ENCODE data around the gene WSCD2.

The WSCD2 gene

DNA sequence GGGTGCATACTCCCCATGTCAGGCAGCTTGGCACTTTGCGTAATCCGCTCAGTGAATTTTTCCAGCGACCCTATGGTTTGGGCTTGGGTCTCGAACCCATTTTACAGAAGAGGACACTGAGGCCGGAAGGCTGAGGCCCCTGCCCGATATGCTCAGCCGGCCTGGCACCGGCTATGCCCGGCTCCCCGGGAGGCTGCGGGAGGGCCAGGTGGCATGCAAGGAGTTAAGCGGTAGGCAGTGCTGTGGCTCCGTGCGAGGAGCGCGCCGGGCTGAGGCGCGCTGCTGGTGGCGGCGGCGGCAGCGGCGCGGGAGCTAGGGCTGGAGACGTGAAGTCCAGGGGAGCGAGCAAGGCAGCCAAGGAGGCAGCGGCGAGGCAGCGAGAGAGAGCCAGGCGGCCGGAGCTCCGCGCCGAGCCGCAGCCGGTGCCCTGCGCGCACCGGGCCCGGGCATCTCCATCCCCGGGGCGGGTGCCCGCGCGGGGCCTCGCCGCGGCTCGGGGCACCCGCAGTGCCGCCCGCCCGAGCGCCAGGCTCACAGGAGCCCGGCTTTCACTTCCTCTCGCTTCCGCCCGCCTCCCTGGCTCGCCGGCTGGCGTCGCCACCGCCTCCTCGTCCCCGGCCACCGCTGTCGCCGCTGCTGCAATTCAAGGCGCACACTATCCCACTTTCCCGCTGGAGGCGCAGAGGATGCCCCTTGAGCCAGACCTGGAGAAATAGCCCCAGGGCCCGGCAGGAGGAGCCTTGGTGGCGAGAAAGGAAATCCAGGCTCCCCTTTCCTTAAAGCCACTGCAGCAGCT lies at the start of gene WSCD2:
Gene WSCD2, plus strand, starts transcription at position 272 of the 796 bp plus-strand sequence. CDS start 66,545 bp downstream, outside the sequence.
- peak; percentile 63 for DNase-seq (ENCODE audit: low spot score)

GRCh38 chr12:108079721-108080120 lies 49.4 kb upstream of the WSCD2 start:
- no peak for DNase-seq (ENCODE audit: low spot score)

- DNase-seq (ENCODE audit: low spot score): no peak
Measured at GRCh38 chr12:108080363-108080762, 48.7 kb upstream of the WSCD2 start.

- no peak for DNase-seq (ENCODE audit: low spot score)
Measured at GRCh38 chr12:108082485-108082884, 46.6 kb upstream of the WSCD2 start.

DNA sequence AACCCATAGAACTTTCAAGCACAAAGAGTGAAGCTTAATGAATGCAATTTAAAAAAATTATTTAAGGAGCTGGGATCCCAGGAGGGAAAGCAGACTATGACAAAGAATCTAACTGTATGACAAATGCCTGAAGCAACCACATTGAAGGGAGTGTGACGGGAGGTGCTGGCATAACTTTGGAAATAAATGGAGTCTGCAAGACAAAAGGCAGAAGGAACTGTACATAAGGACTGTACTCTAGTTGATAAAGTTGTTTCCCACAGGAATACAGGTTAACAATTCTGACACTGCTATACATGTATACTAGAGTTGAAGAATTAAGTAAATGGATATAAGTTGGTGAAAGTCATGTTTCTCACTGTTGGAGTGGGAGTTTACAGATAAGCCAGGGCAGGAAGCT lies 41.2 kb upstream of the WSCD2 start:
- no peak for DNase-seq (ENCODE audit: low spot score)

- no peak for DNase-seq (ENCODE audit: low spot score)
Measured at GRCh38 chr12:108090107-108090899, 38.8 kb upstream of the WSCD2 start.

GRCh38 chr12:108090932-108091678 lies 38.0 kb upstream of the WSCD2 start:
- no peak for DNase-seq (ENCODE audit: low spot score)

DNA sequence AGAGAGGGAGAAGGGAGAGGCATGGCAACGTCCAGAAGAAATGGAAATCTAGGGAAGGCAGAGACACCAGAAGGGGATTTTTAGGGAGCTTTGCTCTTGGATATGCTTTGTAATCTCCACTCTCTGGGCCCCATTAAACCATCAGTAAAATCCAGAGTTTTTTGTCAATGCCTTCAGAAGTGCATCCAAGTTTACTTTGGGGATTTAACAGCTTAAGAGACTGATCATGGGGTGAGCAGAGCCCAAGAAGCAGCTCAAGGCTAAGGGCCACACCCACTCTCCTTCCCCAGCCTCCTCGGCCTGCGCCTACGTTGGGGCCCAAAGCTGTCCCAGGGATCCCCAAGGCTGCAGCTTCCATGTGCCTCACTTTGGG lies 37.4 kb upstream of the WSCD2 start:
- no peak for DNase-seq (ENCODE audit: low spot score)

GRCh38 chr12:108093209-108093608 lies 35.9 kb upstream of the WSCD2 start:
- no peak for DNase-seq (ENCODE audit: low spot score)

GRCh38 chr12:108094056-108094649 lies 34.9 kb upstream of the WSCD2 start:
- no peak for DNase-seq (ENCODE audit: low spot score)

DNA sequence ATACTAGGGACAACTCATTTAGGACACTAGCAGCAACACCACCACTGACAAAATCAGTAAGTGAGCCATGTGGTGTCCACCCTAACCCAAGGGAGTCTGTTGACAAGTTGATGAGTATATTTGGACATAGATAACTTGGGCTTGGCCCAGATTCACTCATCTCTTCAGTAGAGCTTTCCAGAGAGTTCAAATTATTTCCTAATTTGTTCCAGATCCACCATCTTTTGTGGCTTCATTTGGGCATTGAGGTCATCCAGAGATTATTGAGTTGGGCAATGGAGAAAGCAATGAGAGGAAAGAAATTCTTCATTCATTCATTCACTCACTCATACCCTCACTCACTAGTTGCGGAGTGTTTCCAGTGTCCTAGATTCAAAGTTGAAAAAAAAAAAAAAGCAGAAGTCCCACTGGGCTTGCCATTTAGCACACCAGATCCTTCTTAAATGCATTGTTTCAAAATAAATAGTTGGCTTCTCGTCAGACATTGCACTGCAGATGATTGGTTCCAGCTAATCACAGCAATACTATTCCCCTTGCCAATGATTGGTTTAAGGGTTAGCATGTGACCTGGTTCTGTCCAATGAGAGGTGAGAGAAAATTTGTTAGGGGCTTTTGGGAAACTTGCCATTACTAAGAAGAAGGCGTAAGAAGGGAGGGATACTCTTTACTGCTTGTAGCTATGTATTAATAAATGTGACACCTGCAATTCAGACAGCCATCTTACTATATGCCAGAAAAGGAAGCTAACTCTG lies 31.8 kb upstream of the WSCD2 start:
- no peak for DNase-seq (ENCODE audit: low spot score)

GRCh38 chr12:108098374-108098773 lies 30.7 kb upstream of the WSCD2 start:
- no peak for DNase-seq (ENCODE audit: low spot score)

DNA sequence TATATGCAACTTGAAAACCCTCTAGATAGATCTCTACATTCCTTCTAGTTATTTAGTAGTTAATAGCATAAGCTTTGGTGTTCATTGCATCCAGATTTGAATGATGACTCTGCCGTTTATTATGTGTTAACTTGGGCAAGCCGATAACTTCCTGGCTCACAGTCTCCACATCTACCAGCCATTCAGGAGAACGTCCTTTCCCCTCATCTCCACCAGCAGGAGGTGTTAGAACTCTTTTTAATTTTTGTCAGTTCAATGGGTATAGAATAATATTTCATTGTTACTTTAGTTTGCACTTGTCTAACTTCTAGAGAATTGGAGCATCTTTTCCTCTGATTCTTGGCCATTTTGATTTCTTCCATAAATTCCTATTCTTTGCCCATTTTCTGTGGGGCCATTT lies 30.0 kb upstream of the WSCD2 start:
- no peak for DNase-seq (ENCODE audit: low spot score)

DNA sequence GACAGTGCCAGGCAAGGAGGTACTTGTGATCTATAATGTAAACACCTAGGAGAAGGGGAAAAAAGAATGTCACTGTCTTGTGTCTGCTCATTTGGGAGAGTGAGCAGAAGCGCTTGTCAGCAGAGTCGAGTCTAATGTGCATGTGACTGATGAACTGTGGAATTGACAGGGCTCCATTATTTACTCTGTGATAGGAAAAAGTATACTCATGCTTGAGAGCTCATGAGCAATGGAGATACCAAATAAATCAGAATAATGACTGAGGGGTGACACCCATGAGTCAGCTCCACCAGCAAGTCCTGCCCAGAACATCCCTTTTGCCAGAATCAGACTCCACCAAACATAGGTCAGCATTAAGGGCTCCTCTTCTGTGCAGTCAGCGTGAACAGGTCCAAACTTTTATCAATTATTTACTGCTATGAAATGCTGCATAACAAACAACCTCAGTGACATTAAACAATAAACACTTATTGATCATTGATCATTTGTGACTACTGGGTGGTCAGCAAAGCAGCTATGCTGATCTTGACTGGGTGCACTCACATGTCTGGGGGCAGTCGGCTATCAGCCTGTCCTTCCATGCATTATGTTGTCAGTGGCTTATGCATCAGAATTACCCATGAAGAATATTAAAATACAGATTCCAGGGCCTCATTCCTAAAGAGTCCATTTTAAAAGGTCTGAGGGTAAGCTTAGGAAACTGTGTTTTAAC lies 29.2 kb upstream of the WSCD2 start:
- DNase-seq (ENCODE audit: low spot score): no peak

DNA sequence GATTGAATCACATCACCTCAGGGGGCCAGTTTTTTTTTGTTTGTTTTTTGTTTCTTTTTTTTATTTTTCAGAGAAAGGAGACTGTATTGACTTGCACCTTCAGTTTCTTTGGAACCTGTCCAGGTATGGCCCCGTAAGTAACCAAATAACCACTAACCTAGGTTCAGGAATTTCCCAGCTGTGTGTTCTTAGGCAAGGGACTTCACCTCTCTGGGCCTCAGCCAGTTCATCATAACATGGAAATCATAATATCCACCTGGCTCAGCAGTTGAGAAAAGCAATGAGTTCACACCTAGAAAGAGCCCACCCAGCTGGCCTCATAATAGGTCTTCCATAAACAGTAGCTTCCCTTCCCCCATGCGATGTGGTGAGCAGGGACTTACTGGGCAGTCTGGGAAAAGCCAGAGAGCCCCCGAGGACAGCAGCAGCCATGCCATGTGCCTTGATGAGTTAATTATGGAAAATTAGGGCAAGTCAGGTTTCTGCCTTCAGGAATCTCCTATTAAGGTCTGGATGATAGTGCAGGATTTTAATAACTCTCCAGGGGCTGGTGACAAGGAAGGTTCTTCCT lies 27.4 kb upstream of the WSCD2 start:
- no peak for DNase-seq (ENCODE audit: low spot score)

DNA sequence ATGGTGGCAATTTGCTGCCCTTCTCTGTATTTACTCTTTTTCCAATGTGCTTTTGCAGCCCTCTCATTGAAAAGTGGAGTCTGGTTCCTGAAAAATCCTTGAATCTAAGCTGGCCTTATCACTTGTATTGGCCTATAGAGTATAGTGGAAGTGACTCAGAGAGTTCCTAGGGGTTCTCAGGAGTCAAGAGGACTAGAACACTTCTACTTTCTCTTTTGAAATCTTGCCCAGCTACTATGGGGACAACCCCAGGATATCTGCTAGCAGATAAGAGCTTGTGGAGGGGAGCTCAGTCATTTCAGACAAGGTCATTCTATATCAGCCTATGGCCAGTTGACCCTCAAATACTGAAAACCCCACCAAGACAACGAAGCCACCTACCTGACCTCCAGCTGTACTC lies 26.7 kb upstream of the WSCD2 start:
- DNase-seq (ENCODE audit: low spot score): no peak

DNA sequence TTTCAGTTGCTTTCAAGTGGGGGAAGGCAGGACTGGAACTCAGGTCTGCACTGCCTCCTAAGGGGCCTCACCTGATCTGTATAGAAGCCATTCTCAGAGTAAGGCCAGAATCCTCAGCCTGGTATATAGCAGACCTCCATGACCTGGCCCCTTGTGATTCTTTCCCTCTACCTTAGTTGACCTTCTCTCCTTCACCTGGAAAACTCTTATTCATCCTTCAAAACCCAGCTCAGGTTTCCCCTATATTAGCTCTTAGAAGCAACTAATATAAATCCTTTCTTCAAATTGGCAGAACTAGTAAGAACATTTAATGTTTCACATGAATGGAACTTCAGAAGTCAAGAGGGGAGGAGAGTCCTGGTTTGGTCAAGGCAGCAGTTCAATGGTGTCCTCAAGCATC lies 26.0 kb upstream of the WSCD2 start:
- no peak for DNase-seq (ENCODE audit: low spot score)

DNA sequence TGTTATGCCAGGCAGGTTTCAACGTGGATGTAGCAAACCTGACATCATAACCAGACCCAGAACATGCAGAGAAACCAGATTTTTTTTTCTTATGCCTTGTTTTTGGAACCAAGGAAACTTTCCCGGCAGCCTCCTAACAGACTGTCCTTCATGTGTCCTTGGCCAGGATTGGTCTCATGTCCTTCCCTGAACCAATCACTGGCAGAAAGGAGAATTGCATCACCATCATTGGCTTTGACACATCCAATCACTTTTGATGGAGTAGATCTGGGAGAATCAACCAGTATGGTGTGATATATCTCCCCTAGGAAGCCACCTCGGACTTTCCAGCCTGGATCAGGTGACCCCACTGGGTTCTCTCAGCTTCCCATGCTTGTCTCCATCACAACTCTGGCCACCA lies 25.6 kb upstream of the WSCD2 start:
- no peak for DNase-seq (ENCODE audit: low spot score)

GRCh38 chr12:108104657-108105056 lies 24.4 kb upstream of the WSCD2 start:
- DNase-seq (ENCODE audit: low spot score): no peak

DNA sequence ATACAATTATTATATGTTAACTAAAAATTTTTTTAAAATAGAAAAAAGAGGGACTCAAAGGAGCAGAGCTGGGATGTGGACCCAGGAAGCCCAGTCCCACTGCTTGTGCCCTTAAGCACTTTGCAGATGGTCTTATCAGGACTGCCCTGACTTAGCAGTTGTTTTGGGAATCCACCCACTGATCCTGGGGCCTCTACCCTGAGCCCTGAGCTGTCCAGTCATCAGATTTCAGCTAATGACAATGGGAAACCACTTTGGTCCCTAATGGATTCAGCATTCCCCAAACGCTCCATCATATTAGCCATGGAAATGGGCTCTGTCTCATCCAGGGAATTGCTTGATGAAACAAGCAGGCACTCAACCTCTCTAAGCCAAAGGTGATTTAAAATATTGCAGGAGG lies 22.5 kb upstream of the WSCD2 start:
- DNase-seq (ENCODE audit: low spot score): no peak

- no peak for DNase-seq (ENCODE audit: low spot score)
Measured at GRCh38 chr12:108107293-108107692, 21.8 kb upstream of the WSCD2 start.
